HG03575 (cell line): ENCODE data around the gene STEAP3.

ENCODE experiments used
- ATAC-seq: cut with Tn5 transposase; IDR thresholded peaks from one replicate; pipeline ENCODE4 v1.9.1; 2021; ENCODE audit not compliant: unreplicated experiment, insufficient number of reproducible peaks, low FRiP score; ENCODE audit errors: extremely low read depth

The STEAP3 gene

GRCh38 chr2:119282146-119282995, 58.7 kb downstream of the STEAP3 start:
- ATAC-seq = no peak

GRCh38 chr2:119282996-119283511, 59.4 kb downstream of the STEAP3 start:
- ATAC-seq = no peak

DNA sequence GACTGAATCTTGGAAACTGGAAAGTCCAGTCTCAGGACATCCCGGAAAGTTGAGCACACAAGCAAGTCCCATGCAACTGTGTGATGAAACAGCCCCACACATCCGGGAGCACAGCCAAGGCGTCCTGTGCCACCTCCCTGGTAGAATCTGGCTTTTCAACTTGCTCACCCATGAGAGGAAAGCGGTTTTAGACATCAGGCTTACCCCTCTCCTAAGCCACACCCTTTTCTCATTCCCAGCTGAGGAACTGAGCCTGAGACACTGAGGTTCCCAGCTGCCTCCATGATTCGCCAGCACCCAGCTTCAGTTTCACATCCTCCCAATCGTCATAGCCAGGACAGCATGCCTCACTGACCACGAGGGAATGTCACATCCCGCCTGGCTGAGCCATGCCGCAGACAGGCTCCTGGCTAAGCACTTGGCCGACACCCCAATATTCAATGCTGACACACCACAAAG, 60.3 kb downstream of the STEAP3 start:
- ATAC-seq = no peak

GRCh38 chr2:119286661-119287060, 63.0 kb downstream of the STEAP3 start:
- ATAC-seq = no peak

DNA sequence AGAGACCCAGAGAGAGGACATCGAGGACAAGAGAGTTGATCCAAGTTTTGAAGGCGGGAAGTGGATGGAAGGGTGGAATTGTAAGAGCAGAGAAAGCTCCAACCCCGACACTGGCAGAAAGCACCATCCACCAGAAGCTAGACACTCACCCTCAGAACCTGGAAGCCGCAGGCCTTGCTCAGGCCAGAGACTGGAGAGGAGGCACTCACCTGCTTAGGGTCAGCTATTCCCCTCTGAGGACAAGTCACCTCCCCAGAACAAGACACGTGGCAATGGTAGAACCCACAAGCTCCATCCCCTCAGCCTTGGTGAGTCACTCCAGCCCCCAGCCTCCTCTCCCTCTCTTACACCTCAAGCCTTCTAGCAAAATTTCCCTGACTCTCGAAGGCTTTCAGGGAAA, 64.9 kb downstream of the STEAP3 start:
- no peak for ATAC-seq

DNA sequence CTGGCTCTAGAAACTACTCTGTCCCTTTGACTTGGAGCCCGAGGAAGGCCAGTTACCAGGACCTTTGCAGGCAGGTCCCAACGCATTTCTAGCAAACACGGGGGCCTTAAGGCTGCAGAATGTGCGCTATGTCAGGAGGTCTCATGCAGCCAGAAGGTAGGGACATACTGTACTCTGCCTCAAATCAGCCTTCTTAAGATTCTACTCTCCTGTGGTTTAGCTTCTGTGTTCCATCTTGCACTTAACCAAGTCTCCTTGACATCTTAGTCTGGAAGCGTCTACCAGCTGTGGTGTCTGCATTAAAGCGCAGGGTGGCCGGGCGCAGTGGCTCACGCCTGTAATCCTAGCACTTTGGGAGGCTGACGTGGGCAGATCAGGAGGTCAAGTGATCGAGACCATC, 65.5 kb downstream of the STEAP3 start:
- no peak for ATAC-seq

- ATAC-seq = no peak
Measured at GRCh38 chr2:119289642-119290041, 66.0 kb downstream of the STEAP3 start.

DNA sequence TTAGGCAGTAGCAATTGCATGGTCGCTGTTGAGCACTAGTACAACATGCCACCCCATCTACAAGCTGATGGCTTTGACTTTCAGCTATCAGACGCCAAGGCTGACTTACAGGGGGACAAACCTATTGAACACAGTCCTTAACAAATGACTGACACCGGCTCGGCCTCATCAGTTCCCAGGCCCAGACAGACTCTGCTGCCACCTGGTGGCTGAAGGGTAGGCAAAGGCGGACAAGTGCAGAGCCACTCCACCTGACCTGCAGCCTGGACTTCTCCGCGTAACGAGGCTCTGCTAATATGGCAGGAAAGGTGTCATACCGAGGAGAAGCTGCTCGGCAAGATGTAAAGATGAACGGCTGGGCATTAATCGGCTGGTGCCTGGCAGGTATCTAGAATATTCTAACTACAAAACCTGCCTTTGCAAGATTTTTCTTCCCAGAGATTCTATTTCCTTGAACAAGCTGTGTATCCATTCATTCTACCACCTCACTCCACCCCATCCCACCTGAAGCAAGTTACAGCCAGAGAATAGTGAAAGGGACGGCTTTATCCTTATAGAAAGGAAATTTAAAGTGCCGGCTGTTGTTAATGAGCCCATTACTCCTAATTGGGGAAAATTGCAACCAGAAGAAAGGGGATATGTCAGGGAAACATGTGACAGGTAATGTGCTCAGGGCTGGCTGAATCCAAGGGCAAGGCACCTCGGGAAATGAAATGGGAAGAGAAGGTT, 67.4 kb downstream of the STEAP3 start:
- ATAC-seq = no peak

- no peak for ATAC-seq
Measured at GRCh38 chr2:119291588-119292167, 68.0 kb downstream of the STEAP3 start.

DNA sequence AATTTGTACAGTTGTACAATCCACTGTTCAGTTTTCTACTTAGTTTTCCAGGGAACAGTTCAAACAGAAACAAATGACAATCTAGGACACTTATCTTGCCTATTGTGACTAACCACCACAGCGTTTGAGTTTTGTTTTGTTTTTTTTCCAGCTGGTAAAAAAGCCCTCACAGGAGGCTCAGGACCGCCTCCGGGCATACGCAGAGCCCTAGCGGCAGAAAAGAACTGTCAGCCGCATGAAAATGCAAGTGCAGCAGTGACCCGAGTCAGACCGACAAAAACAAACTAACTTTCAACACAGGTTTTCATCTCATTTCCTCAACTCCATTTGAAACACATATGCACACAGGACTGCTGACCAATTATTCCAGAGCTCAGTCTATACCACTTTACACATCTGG, 68.6 kb downstream of the STEAP3 start:
- no peak for ATAC-seq

DNA sequence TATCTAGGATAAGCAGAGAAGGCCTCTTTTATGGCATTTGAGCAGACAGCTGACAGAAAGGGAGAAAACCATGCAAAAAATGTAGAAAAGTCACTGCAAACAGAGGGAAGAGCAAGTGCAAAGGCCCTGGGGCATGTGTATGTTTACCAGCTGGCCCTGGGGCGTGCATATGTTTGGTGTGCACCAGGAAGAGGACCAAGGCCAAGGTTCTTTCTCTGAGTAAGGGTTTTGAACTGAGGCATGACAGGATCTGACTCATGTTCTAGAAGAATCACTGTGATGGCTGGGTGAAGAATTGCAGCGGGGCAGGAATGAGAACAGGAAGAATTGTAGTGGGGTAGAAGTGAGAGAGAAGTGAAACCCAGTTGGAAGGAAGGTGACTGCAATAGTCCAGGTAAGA, 69.6 kb downstream of the STEAP3 start:
- no peak for ATAC-seq

DNA sequence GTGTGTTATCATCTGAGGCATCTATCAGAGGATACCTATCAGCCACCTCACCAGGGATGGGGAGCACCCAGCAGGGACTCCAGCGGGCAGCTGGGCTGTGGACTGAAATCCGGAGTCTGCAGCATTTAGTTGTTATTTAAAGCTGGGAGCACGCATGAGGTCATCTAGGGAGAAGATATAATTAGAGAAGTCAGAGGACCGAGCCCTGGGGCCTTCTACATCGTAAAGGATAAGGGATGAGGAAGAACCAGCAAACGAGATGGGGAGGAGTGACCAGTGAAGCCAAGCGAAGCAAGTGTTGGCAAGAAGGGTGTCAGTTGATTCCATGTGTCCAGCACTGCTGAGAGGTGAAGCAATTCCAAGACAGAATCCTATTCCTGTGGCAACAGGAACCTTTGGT, 70.3 kb downstream of the STEAP3 start:
- no peak for ATAC-seq

DNA sequence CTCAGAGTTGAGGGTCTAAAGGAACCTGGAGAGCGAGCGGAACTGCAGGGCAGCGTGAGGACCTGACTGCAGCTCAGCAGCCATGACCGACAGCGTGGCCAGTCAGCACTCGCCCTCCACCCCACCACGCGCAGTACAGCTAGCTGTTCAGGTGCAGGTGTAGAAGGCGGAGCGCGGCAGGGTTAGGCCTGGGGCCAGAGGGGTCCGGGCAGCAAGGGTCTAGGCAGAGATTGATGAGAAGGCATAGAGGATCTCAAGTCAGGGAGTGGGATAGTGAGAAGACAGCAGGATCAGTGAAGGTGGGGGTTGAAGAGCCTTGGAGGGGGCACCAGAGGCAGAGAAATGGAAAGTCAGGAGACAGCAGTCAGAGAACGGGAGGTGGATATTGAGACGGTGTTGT, 71.0 kb downstream of the STEAP3 start:
- ATAC-seq = no peak

DNA sequence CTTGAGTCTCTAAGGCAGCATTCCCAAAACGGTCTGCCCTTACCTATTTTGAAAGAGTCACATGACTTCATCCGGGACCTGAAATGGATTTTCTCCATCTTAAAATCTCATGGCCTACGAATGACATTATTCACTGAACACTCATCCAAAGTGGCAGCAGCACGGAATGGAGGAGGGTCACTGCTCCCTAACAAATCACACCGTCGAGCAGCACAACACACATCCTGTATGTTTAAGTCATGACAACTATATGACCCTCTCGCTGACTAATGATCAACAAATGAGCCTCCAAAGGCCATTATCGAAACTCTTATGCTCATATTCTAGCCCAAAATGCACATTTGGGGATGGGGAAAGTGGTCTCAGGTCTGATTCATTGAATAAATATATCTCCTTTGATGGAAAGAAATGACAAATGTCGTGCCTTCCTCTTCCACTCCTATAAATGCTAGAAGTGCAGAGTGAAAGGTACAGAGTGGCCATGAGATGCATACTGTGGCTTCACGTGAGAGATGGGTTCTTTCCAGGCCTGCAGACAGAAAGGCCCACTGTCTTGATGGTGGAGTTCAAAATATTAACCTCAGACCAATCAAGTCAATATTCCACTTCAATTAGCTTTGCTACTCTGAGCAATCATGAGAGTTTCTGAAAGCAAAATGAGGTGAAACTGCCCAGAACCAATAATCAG, 72.2 kb downstream of the STEAP3 start:
- no peak for ATAC-seq

DNA sequence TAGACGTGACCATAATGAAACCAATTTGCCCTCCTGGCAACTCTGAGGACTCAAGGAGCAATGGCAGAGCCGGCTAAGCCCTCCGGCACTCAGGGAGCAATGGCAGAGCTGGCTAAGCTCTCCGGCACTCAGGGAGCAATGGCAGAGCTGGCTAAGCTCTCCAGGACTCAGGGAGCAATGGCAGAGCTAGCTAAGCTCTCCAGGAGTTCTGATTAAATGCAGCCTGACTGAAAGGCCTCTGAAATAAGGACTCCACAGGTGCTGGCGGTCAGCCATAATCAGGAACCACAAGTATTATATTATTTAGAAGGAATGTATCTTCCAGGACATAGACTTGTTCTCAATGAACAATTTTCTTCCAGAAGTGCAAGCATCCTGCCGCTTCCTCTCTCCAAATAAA, 77.8 kb downstream of the STEAP3 start:
- no peak for ATAC-seq

DNA sequence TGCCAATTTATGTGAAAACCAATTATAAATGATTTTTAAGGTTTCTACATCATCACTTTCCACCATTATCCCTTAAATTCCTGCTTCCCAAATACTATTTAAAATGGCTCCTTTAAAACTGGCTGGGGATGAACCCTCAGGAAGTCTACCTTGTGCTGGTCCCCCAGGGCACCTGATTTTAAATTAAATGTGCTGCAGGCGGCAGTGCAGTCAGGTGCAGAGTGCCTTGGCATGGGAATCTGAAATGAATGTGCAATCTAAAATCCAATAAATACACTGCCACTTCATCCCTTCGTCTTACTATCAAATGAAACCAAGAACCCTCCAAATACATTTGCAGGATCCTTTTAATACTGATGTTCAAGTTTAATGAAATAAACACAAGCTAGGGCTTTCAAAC, 81.2 kb downstream of the STEAP3 start:
- ATAC-seq = no peak

DNA sequence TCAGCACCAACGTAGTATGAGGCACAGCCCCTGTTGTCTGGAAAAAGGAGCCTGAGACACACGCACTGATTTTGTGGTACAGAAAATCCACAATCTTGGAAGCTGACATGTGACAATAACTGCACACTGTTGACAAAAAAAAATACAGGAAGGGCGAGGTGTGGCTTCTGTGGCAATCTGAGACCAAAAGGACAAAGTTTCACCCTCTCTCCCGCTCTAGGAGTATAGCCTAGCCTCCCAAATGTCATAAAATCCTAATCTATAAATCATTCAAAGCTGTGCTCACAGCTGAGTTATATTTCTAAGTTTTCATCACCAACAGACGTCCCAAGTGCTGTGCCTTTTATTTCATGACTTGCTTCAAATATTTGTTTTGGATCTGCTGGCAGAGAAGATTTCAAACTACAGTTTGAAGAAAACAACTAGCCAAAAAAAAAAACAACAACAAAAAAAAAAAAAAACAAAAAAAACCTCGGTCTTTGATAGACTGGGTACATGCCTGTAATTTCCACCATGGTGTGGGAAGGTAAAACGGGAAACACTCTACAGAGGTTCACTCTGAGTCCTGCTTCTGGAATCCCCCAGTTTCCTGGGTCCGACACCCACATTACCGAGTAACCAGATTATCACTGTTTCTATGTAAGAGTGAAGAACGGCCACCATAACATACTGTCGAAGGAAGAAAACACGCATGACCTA, 82.0 kb downstream of the STEAP3 start:
- no peak for ATAC-seq

DNA sequence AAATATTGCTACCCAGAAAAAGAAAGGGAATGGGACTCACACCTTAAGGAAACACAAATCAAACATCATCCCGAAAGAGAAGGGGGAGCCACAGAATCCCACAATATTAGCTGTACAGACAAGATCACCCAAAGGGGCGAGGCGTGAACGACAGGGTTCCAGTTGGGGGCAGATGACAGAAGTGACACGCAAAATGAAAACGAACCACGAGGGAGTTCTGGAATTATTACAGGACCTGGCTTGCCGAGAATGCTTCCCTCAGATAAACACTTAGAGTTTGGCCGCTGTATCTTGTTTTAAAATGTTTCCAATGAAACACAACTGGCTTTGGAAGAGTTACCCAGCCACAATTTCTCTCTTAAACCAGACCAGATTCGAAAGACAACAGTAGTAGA, 82.6 kb downstream of the STEAP3 start:
- no peak for ATAC-seq
